Glutamatergic neuron (in vitro differentiated cells): ENCODE measurements around the gene BEAN1. TPM values are rescaled to one million over a fixed set of nuclear protein-coding genes. Genes with fewer than 3 reads are reported as not detected.

Experiments
- DNase-seq: peaks from one replicate; pipeline ENCODE4 v3.0.0; 2022
- H3K27ac Mint-ChIP-seq: one replicate; pipeline ENCODE4 v1.8.0; 2020; ENCODE audit warnings: mild to moderate bottlenecking, mixed read lengths, inconsistent platforms; ENCODE audit not compliant: unreplicated experiment
- H3K27me3 Mint-ChIP-seq: one replicate; pipeline ENCODE4 v1.8.0; 2020; ENCODE audit warnings: mild to moderate bottlenecking, moderate library complexity, mixed read lengths, inconsistent platforms; ENCODE audit not compliant: unreplicated experiment
- H3K36me3 Mint-ChIP-seq: one replicate; pipeline ENCODE4 v1.8.0; 2020; ENCODE audit warnings: mild to moderate bottlenecking, mixed read lengths, inconsistent platforms; ENCODE audit not compliant: unreplicated experiment
- H3K4me1 Mint-ChIP-seq: one replicate; pipeline ENCODE4 v1.8.0; 2020; ENCODE audit warnings: mild to moderate bottlenecking, low read depth, mixed read lengths, inconsistent platforms; ENCODE audit not compliant: unreplicated experiment
- H3K4me3 Mint-ChIP-seq: one replicate; pipeline ENCODE4 v1.8.0; 2020; ENCODE audit warnings: mild to moderate bottlenecking, mixed read lengths, inconsistent platforms; ENCODE audit not compliant: unreplicated experiment
- H3K9me3 Mint-ChIP-seq: one replicate; pipeline ENCODE4 v1.8.0; 2020; ENCODE audit warnings: mild to moderate bottlenecking, moderate library complexity, mixed read lengths, inconsistent platforms; ENCODE audit not compliant: unreplicated experiment
- CTCF ChIP-seq: fragments of 200-600 bp; sonication (generic); IDR thresholded peaks from one replicate; pipeline ENCODE4 v1.5.0; 2021; ENCODE audit not compliant: partially characterized antibody, unreplicated experiment
- total RNA-seq: library from RNA; stranded (reverse); fragmentation: NEBNext Ultra II Directional; extraction: Animal tissue kit (Norgen Biotek cat#: 25700); gene quantifications from one replicate; pipeline ENCODE4 v1.2.1, GENCODE V29; 2021; ENCODE audit not compliant: unreplicated experiment

The BEAN1 gene
- total RNA-seq, 1 donor from 2014 or later = 1.8 TPM

GRCh38 chr16:66519482-66520373 is 92.6 kb downstream of the BEAN1 start:
- DNase-seq = no peak
- H3K4me3 Mint-ChIP-seq = no peak overlapping the region
- no peak overlapping the region for H3K27ac Mint-ChIP-seq
- H3K9me3 Mint-ChIP-seq = peaks cover 2% of the 10 kb centered on the region
- TF ChIP-seq CTCF = no peak
- peaks cover 4% of the 10 kb centered on the region for H3K27me3 Mint-ChIP-seq
- H3K36me3 Mint-ChIP-seq = peaks cover 3% of the 10 kb centered on the region
- peaks cover 7% of the 10 kb centered on the region for H3K4me1 Mint-ChIP-seq

- no peaks in the 10 kb centered on the region for H3K9me3 Mint-ChIP-seq
- DNase-seq = no peak
- no peak overlapping the region for H3K27ac Mint-ChIP-seq
- H3K27me3 Mint-ChIP-seq = peaks cover 4% of the 10 kb centered on the region
- H3K36me3 Mint-ChIP-seq = no peaks in the 10 kb centered on the region
- peaks cover 3% of the 10 kb centered on the region for H3K4me1 Mint-ChIP-seq
- H3K4me3 Mint-ChIP-seq = no peak overlapping the region
- TF ChIP-seq CTCF = no peak
Measured at GRCh38 chr16:66520406-66521170, 93.5 kb downstream of the BEAN1 start.

DNA sequence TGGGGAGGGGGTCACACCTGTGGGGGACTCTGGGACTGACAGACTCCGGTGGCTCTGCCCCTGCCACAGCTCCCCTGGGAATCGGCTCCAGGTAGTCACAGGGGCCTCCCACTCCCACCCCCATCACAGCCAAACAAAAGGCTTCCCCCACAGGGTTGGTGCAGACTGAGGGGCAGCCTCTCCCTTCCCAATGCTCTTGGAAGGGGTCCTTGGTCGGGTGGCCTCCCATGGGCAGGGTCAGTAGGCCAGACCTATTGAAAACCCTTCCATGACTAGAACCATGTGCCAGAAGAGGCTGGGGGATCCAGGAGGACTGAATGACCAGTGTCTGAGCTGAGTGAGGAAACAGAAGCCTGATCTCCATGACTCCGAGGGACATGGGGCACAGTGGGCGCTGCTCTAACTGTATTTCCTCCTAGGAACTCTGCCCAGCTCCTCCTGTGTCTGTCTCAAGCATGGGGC is 94.2 kb downstream of the BEAN1 start:
- Mint-ChIP-seq H3K27me3 (peaks cover 4% of the 10 kb centered on the region), H3K9me3 (no peaks in the 10 kb centered on the region), H3K27ac (no peak overlapping the region), H3K36me3 (no peaks in the 10 kb centered on the region), H3K4me3 (no peak overlapping the region), H3K4me1 (peaks cover 3% of the 10 kb centered on the region)
- TF ChIP-seq CTCF = no peak
- DNase-seq = no peak

DNA sequence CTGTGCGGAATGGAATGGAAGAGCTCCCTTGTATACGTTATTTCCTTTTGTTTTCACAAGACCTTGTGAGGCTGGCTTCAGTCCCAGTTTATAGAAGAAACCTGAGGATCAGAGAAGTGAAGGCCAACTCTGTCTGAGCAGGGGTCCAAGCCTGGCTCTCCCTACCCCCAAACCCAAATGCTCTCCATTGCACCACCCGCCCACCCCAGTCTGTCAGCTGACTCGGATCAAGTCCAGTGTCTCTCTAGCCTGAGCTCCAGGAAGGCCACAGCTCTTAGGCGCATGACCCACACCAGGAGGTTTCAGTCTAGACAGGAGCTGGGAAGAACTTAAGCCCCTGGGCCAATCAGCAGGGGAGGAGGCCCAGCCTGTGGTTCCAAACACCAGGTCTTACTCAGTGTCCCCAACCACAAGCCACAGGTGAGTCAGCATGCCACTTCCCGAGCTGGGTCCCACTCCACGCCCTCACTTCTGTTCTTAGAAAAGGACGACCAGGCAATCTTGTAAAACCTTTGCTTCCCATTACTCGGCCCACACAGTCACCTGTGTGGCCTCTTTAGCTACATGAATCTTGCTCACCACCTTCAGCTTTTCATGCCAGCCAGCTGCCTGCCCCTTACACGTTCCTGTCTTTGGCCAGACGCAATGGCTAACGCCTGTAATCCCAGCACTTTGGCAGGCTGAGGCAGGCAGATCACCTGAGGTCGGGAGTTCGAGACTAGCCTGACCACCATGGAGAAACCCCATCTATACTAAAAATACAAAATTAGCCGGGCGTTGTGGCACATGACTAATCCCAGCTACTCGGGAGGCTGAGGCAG is 95.1 kb downstream of the BEAN1 start:
- no peak overlapping the region for H3K4me3 Mint-ChIP-seq
- H3K36me3 Mint-ChIP-seq = no peaks in the 10 kb centered on the region
- no peak for DNase-seq
- peaks cover 4% of the 10 kb centered on the region for H3K27me3 Mint-ChIP-seq
- TF ChIP-seq CTCF = no peak
- H3K4me1 Mint-ChIP-seq = no peaks in the 10 kb centered on the region
- no peak overlapping the region for H3K27ac Mint-ChIP-seq
- no peaks in the 10 kb centered on the region for H3K9me3 Mint-ChIP-seq
